Measurements from ENCODE around the gene CTSZ.
"Not testable (repeated sequence)": the region's sequence is repeated elsewhere in the genome, so short reads cannot be mapped to it uniquely, and the experiment has no call there.

Gene CTSZ

DNA sequence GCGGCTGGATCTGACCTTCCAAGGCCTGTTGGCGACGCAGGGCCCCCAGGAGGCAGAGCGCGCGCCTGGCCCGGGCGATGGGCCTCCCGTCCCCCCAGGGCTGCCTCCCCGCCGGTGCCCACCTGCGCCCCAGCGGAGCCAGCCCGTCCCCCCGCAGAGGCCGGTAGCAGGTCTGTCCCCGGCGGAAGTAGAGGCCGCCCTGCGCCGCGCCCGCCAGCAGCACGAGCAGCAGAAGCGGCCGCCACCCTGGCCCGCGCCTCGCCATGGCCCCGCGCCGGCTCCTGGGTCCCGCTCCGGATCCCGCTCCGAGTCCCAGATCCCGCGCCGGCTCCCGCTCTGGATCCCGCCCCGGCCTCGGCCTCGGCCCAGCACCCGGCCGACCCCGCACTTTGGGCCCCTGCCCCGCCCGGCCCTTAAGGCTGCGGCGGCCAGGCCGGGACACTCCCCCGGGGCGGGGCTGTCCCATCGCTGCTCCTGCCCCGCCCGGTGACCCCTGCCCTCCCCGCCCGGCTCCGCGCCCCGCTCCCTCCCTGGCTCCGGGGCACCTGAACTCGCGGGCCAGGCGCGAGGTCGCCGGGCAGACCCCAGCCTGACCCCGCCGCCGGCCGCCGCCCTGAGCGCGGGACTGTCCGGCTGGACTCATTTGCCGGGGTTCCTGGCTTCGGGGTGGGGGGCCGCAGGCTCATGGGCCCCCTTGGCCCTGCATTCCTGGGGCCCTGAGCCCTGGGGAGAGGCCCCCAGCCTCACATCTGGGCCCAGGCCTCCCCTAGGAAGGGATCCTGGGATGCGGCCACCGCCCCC lies at the start of gene CTSZ:
Gene CTSZ, minus strand, starts transcription at position 391 of the 801 bp plus-strand sequence. Its CDS starts 126 bp downstream, at position 265.
- peak; percentile 51 for DNase-seq
- in situ Hi-C loops (cut with HindIII; ENCODE audit: low pct_ligation_motif_present, low pct_unique_long_range_greater_than_20kb, low sequenced_read_pairs), result no loop called here

DNA sequence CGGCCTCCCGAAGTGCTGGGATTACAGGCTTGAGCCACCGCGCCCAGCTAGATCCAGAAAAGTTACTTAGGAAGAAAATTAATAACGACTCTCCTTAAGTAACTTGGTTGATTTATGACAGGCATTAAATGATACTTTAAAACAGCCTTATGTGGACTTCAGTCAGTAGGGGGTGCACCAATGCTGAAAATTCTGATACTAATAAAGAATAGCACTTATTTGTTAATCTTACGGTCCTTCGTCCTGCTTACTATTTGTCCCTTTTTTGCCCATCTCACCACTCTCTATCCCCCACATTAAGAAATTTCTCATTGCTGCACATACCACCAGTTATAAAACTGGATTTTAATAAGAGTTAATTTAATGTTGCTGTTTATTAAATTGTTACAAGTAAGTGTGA lies 48.2 kb upstream of the CTSZ start:
- peak; percentile 13 for DNase-seq
- in situ Hi-C loops (cut with HindIII; ENCODE audit: low pct_ligation_motif_present, low pct_unique_long_range_greater_than_20kb, low sequenced_read_pairs), result no loop called here

DNA sequence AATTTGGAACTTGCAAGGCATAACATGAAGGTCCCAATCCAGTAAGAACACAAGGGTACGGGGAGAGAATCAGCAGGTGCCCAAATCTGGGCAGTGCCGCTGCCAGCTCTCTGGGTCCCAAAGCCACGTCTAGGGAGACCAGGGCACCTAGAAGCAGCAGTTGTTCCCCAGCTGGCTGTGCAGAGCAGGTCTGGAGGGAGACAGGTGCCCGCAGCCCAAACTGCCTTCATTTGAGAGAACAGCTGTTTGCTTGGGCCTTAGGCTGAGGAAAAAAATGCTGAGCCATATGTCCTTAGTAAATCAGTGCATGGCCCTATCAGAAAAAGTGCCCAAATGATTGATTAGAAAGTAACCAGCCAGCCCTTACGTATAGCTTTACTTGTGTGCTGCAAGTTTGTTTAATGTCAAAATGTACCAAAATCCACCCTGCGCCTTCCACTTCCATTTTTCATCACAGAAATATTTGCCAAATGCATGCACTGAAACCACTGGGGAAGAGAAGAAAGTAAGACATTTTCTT lies 44.7 kb upstream of the CTSZ start:
- DNase-seq, result no peak
- in situ Hi-C loops (cut with HindIII; ENCODE audit: low pct_ligation_motif_present, low pct_unique_long_range_greater_than_20kb, low sequenced_read_pairs), result no loop called here

DNA sequence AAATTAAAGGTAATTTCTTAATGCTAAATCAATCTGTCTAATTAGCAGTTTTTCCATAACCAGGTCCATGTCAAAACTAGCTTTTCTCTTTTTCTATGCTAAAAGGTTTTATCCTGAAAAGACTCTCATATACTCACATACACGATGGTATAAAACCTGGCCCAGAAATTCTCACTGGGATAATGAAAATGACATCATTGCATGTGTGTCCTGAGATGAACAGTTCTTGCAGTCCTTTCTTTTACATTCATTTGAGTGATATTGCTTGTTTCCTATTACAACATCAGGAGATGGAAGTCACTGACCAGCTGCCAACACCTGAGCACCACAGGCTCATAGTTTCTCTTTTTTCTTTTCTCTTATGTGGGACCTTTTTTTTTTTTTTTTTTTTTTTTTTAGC lies 43.4 kb upstream of the CTSZ start:
- in situ Hi-C loops (cut with HindIII; ENCODE audit: low pct_ligation_motif_present, low pct_unique_long_range_greater_than_20kb, low sequenced_read_pairs), result no loop called here
- DNase-seq, result no peak

DNA sequence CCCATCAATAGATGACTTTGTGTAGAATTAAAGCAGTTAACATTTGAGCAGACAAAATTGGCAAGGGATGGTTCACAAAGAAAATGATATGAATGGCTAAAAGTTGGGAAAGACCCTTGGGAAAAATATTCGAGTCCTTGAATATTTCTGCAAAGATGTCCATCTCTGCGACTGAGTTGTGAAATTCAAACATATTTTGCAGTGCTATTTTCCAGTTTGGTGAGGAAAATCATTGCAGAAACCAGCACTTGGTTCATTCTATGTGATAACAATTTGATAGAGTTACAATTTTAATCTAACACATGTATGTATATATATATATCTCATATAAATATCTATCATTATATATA lies 41.6 kb upstream of the CTSZ start:
- DNase-seq, result no peak
- in situ Hi-C loops (cut with HindIII; ENCODE audit: low pct_ligation_motif_present, low pct_unique_long_range_greater_than_20kb, low sequenced_read_pairs), result no loop called here

DNA sequence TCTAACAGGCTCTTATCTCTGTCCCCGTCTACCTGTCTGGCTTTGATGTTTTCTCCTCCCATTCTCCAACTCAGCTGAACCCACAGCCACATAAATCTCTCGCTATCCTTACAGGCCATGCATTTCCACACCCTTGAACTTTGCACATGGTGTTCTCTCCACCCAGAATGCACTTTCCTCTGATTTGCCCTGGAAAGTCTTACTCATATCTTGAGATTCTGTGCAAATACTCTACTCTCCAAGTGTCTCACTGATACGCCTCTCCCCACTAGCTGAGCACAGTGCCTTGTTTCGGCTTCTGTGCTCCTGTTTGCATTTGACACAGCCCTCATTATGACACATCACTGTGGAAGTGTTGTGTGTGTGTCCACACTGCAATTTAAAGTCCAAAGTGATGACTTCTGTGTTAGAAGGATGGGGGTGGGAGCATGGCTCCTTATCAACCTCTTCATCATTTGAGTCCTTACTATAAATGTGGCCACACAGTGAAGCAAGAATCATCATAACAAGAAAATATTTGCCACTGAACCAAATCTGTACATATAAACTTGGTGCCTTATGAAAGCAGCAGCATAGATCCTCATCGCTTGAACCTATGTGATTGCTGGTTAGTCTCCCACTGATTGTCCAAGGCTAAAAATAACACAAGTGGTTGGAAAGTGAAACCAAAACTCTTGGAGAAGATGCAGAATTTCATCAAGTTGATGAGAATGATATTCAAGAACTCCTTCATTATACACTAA lies 41.1 kb upstream of the CTSZ start:
- no peak for DNase-seq
- in situ Hi-C loops (cut with HindIII; ENCODE audit: low pct_ligation_motif_present, low pct_unique_long_range_greater_than_20kb, low sequenced_read_pairs), result no loop called here

DNA sequence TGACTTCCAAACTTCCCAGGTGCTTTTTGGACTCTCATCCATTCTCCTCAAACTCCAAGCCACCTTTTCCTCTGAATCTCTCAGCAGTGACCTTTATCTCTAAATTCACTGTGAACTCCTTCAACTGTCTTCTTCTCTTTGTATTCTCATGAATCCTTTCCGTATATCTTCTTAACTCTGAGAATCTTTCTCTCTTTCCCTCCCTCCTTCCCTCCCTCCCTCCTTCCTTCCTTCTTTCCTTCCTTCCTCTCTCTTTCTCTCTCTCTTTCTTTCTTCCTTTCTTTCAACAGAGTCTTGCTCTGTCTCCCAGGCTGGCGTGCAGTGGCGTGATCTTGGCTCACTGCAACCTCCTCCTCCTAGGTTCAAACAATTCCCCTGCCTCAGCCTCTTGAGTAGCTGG lies 39.8 kb upstream of the CTSZ start:
- in situ Hi-C loops (cut with HindIII; ENCODE audit: low pct_ligation_motif_present, low pct_unique_long_range_greater_than_20kb, low sequenced_read_pairs), result no loop called here
- no peak for DNase-seq

DNA sequence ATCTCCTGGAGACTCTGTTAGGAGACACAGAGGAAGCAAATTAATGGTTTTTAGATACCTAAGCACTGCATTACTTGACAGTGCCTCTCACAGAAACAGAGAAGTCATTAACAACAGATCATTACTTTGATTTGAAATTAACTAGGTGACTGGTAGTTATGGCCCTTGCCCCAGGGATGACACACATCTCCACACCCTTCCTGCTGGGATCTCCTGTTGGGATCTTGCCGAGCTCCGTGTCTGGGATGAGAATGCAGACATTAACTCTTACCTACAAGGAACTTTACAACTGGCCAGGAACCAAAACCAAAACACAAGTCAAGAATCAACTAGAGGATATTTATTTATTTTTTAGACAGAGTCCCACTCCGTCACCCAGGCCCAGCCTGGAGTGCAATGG lies 37.7 kb upstream of the CTSZ start:
- DNase-seq, result no peak
- in situ Hi-C loops (cut with HindIII; ENCODE audit: low pct_ligation_motif_present, low pct_unique_long_range_greater_than_20kb, low sequenced_read_pairs), result no loop called here

DNA sequence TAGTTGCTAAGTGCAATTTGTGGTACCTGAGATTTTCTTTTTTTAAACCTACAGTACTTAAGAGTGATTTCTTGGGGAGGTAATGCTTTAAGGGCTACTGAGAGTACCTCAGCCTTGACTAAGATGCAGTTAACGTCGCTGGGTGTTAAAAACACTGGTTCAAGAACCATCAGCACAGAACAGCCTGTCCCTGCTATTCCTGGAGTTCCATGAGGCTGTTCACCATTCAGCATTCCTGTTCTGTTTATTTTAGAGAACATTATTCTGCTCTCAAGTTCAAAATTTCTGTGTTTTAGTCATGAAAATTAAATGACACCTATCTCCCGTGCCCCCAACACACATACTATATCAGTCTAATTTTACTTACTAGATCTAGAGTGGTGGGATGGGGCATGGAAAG lies 37.2 kb upstream of the CTSZ start:
- in situ Hi-C loops (cut with HindIII; ENCODE audit: low pct_ligation_motif_present, low pct_unique_long_range_greater_than_20kb, low sequenced_read_pairs), result no loop called here
- no peak for DNase-seq

DNA sequence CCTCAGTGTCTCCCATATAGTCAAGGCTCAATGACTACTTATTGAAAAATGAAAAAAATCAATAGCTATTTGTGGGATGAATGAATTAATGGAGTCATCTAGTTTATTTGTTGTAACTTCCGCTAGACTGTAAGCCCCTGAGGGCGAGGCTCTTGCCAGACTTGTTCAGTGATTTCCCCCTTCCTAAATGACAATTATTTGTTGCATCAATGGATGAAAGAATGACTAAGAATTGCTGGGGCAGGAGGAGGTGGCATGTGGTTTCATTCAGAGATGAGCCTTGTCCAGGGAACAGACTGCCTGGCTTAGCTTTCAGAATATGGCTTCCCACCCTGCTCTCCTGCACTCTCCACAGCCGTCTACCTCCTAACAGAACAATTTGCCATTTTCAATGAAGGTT lies 36.6 kb upstream of the CTSZ start:
- DNase-seq, result no peak

DNA sequence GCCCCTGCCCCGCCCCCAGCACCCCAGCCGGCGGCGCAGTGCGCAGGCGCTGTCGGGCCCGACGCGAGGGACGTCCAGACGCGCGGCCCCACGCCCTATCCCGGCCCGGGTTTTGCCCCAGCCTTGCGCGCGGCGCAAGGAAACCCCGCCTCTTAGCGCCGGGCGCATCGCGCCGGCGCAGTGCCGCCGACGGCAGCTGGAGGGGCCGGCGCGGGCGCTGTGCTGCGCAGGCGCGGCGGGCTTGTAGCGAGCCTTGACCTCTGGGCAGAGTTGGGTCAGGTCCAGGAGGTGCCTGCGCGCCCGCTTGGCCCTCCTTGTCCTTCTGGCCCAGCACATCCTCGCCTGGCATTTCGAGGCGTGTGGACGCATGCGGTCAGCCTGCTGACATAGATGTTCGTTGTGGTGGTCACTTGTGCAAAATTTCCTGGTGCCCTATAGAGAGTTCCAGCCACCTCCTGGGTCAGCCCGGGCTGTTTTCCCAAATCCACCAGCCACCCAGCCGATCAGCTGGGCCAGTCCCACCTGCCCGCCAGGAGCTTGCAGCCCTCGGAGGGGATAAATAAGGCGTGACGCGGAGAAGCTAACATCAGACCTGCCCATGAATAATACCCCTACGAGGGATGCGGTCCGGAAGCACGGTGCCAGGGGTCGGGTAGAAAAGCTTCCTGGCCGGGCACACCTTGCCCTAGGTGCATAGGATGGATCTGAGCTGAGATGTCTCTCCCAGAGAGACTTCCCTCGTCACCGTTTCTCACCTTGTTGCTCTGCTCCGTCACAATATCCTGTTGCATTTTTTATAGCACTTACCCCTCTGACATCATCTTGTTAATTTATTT lies 36.0 kb upstream of the CTSZ start:
- peak; percentile 91 for DNase-seq
- in situ Hi-C loops (cut with HindIII; ENCODE audit: low pct_ligation_motif_present, low pct_unique_long_range_greater_than_20kb, low sequenced_read_pairs), result no loop called here

More for the DNA sequence above, 36.6 kb upstream of the CTSZ start:
- in situ Hi-C loops (cut with HindIII; ENCODE audit: low pct_ligation_motif_present, low pct_unique_long_range_greater_than_20kb, low sequenced_read_pairs), result no loop called here

DNA sequence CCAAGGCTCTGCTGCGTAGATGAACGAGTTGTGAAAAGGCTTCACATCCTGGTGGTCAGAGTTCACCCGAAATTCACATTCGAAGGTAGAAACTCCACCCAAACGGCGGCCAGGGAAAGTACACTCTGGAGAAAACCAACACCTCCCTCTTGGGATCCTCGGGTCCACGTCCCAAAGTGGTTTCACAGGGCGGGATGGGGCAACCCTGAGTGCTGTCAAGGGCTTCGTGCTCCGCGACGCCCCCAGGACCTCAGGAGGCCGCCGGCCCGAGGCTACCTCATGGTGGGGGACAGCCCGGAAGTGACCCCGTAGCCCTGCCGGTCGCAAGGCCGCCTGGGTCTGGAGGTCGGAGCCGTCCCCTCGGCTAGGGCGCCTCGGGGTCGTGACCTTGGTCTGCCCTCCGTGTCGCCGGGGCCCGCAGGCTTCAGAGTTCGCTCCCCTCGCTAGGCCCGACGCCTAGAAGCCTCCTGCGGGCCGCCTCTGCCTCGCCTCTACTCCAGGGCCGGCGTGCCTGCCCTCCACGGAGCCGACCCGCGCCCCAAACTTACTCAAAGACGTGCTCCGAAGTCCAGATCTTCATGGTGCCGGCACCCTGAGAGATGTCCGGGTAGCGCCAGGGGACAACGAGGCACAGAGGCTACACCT lies 35.2 kb upstream of the CTSZ start, which contains the start of gene PRELID3B:
Gene PRELID3B, minus strand, starts transcription at position 636 of the 645 bp plus-strand sequence. Its CDS starts 56 bp downstream, at position 580.
- in situ Hi-C loops (cut with HindIII; ENCODE audit: low pct_ligation_motif_present, low pct_unique_long_range_greater_than_20kb, low sequenced_read_pairs), result no loop called here
- DNase-seq, result peak; percentile 11

DNA sequence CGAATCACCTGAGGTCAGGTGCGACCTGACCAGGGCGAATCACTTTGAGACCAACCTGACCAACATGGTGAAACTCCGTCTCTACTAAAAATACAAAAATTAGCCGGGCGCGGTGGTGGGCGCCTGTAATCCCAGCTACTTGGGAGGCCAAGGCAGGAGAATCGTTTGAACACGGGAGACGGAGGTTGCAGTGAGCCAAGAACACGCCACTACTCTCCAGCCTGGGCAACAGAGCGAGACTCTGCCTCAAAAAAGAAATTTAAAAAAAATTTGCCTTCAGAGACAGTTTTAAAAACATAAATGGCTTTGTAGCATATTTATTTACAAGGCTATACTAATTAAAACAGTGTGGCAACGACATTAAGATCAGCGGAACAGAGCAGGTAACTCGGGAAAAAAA lies 34.4 kb upstream of the CTSZ start:
- in situ Hi-C loops (cut with HindIII; ENCODE audit: low pct_ligation_motif_present, low pct_unique_long_range_greater_than_20kb, low sequenced_read_pairs); DNase-seq: not testable (repeated sequence)

DNA sequence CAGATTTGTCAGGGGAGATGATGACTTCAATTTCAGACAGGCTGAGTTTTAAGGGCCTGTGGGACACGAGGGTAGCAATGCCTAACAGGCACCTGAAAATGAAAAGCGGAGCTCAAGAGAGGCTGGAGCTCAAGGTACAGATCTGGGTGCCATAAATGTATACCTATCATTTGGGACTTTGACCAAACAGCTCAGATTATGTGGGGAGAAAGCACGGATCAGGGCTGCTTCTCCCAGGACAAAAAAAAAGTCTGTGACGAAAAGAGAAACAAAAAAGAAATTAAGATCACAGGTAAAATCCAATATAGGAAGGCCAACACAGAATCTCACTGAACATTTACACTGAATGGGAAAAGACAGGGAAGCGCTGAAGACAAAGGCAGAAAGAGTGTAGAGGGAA lies 33.6 kb upstream of the CTSZ start:
- in situ Hi-C loops (cut with HindIII; ENCODE audit: low pct_ligation_motif_present, low pct_unique_long_range_greater_than_20kb, low sequenced_read_pairs), result no loop called here
- no peak for DNase-seq

DNA sequence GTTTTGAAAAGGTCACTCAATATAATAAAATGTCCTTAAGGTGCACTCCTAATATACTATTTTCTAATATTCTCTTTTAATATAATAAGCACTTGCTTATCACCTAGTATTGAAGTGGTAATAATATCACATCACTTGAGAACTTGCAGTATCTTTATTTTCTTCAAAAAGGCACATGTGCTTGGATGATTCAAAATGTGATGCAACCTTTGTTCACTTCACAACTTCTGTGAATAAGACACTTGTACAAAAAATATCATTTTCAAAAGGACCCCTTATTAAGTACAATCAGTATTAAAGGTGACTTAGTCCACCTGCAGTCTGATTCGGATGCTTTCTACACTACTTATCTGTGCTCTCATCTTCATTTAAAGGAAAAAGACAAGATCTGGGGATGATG lies 32.2 kb upstream of the CTSZ start:
- no peak for DNase-seq
- in situ Hi-C loops (cut with HindIII; ENCODE audit: low pct_ligation_motif_present, low pct_unique_long_range_greater_than_20kb, low sequenced_read_pairs), result no loop called here

DNA sequence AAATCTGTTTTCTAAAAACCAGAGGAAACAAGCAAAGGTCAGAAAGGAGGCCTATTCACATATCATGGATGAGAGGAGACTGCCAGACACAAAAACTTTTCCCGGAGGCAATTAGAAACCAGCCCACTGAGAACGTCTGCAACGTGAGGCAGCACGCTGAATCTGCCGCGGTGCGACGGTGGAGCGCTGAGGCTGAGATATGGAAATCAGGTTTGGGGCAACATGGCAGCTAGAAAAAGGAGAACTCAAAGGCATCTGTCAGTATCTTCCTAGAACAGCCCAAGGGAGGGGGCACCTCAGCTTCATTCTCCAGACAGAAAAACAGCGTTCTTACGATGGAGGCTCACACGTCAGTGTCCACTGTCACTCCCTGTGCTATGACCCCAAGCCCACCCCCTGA lies 30.3 kb upstream of the CTSZ start:
- DNase-seq, result no peak
- in situ Hi-C loops (cut with HindIII; ENCODE audit: low pct_ligation_motif_present, low pct_unique_long_range_greater_than_20kb, low sequenced_read_pairs), result no loop called here

DNA sequence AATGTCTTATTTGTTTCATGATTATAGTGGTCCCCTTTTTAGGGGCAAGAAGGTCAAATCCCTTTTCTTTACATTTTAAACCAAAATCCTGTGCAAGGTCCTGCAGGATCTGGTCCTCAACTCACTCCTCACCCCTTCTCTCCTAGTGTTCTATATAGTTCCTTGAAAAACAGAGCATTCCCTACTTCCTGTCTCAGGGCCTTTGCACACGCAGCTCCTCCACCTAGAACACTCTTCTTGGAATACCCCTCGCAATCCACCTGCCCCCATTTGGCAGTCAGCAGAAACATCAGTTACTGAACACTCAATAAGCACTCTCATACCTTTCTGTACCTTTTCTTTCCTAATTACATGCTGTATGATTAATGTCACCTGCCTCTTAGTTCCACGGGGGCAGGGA lies 28.3 kb upstream of the CTSZ start:
- in situ Hi-C loops (cut with HindIII; ENCODE audit: low pct_ligation_motif_present, low pct_unique_long_range_greater_than_20kb, low sequenced_read_pairs), result no loop called here
- no peak for DNase-seq

DNA sequence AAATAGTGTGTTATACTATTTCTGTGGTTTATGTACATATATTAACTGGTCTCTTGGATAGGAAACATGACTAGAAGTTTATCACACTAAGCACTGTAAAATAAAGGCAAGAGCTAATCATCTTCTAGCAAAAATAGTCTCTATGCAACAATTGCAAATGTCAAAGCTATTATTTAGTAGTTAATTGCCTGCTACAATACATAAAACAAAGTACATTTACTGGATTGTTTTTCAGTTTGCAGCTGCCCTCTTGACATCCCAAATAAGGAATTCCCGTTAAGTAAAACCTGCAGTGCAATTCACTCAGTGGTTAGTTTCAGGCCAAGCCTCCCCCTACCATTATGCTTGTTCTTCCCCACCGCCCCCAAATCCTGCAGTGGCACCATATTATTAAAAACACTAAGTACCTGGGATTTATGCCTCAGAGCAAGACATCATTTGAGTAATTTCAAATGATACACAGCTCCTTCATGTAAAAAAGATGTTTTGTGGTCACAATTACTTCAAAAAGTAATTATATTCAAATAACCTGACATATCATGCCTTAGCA lies 26.6 kb upstream of the CTSZ start:
- in situ Hi-C loops (cut with HindIII; ENCODE audit: low pct_ligation_motif_present, low pct_unique_long_range_greater_than_20kb, low sequenced_read_pairs), result no loop called here
- no peak for DNase-seq
